ENCODE measurements around the gene MGAT5.

The MGAT5 gene

GRCh38 chr2:134305109-134305491 lies 51.2 kb downstream of the MGAT5 start:
- no peak for DNase-seq (ENCODE audit: low read depth in 2 of 2)

- no peak for DNase-seq (ENCODE audit: low read depth in 2 of 2)
Observed at GRCh38 chr2:134306521-134306920, 52.6 kb downstream of the MGAT5 start.

GRCh38 chr2:134307334-134307733 lies 53.5 kb downstream of the MGAT5 start:
- no peak for DNase-seq (ENCODE audit: low read depth in 2 of 2)

DNA sequence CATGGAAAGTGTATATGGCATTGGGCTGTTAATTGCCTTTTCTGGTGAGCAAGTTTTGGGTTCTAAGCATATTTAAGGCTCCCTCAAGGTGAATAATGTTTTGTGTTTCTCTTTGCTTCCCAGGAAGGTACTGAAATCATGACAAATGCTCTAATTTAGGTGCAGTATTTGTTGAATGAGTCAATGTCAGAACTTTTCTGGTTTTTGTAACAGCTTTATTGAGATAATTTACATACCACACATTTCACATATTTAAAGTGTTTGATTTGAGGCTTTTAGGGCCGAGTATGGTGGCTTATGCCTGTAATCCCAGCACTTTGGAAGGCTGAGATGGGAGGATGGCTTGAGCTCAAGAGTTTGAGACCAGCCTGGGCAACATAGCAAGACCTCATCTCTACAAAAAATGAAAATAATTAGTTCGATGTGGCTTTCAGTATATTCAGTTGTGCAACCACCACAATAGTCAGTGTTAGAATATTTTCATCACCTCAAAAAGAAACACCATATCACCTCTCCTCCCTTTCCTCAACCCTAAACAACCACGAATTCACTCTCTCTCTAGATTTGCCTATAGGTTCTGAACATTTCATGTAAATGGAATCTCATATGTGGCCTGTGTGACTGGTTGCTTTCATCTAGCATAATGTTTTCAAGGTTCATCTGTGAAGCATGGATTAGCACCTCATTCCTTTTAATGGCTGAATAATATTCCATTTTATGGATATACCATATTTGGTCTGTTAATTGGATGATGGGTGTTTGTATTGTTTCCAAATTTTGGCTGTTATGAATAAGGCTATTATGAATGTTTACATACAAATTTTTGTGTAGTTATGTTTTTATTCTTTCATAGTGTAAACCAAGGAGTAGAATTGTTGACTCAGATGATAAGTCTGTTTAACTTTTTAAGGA lies 54.9 kb downstream of the MGAT5 start:
- DNase-seq (ENCODE audit: low read depth in 2 of 2): no peak

DNA sequence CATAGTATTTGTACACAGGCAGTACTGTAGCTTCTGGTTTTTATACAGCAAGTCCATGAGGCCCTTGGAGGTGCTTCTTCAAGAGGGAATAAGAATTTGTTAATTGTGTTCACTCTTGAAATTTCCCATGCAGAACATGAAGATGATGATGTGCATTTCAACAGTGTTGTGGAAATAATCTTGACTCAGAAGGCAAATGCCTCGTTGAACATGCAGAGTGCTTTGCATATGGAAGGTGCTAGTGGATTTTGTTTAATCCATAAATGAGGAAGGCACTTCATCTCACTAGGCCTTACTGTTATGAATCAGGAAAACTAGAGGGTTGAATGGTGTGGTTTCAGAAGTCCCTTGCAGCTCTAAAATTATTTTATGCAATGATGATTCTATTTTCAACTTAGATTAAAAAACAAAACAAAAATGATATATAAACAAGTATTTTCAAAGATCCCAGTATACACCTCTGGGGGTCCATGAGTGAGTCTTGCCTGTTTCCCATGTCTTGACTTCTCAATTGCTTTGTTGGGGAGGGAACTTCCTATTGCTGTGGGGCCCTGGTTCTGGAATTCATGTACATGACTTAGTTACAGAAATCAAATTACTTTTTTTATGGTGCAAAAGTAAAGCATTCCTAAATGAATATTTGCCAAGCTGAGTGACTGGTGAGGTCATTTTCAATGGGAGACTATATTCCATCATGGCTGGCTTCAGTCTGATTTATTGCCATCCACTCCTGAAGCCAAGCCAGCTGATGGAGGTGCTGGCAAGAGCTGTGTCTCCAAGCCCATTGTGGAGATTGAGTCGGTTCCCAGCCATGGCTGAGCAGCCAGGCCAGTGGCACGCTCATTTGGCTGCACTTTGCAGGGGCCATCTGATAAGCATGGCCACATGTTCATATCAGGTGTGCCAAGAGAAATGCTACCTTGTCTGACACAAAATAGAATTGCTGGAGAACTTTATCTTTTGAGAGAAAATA lies 56.5 kb downstream of the MGAT5 start:
- no peak for DNase-seq (ENCODE audit: low read depth in 2 of 2)

- DNase-seq (ENCODE audit: low read depth in 2 of 2): no peak
Observed at GRCh38 chr2:134312482-134312881, 58.6 kb downstream of the MGAT5 start.

GRCh38 chr2:134314202-134314601 lies 60.3 kb downstream of the MGAT5 start:
- no peak for DNase-seq (ENCODE audit: low read depth in 2 of 2)

GRCh38 chr2:134314681-134315368 lies 61.0 kb downstream of the MGAT5 start:
- no peak for DNase-seq (ENCODE audit: low read depth in 2 of 2)

DNA sequence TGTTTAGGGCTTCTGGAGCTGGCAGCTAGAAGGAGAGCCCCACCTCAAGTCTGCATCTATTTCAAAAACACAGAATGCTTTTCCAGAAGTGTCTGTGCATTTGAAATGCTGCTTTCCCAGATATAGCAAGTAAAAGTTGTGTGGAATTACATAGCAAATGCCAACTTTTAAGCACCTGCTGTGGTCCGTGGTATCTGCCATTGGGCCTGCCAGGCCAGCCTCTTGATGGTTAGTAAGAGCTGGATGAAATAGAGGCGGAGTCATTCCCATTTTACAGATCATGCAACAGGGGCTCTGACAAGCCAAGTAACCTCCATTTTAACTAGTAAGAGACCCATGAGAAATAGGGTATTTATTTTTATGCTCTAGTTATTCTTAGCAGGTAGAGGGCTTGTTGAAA lies 61.6 kb downstream of the MGAT5 start:
- no peak for DNase-seq (ENCODE audit: low read depth in 2 of 2)

DNA sequence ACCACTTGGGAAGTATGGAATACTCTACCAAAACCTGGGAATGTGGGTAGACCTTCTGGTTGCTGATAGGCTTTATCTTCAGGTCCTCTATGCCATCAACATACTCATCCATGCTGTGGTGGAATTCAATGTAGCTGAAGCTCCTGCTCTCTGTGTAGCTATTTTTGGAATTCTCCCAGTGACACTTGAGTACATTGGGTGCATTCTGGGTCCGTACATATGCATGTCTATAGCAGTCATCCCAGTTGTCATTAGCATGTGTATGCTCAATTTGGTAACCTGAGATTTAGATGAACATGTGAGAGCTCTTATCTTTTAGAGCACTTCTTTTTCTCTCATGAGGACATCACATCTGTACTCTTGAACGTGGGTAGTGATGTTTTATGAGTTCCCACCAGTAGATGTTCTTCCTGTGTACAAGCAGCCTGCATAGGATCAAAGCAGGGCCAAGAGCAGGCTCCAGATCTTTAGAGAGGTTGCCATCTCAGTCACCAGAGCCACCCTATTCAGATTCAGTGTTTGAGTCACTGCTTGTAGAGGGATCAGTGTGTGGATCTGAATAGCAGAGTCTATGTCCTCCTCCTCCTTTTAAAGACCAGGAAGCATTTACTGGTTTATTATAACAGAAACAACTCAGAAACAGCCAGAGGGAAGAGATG lies 65.9 kb downstream of the MGAT5 start:
- DNase-seq (ENCODE audit: low read depth in 2 of 2): no peak

DNA sequence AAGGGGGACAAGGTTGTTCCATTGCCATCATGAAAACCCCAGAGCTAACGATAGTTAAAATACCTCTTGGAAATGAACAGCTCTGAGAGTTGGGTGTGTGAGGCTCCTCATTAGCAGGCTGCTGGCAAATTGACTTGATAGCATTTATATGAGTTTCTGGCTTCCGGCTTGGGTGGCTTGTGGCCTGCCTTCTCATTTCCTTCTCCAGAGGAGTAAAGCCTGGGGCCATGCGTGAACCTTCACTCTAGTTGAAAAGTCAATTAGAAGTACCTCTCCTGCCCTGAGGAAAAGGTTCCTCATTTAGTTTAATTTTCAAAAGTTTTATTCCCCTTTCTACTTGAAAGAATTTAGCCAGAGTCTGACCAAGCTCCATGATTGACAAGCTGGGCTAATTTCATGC lies 67.1 kb downstream of the MGAT5 start:
- peak; percentile 2 to 6 for DNase-seq (ENCODE audit: low read depth in 2 of 2)

DNA sequence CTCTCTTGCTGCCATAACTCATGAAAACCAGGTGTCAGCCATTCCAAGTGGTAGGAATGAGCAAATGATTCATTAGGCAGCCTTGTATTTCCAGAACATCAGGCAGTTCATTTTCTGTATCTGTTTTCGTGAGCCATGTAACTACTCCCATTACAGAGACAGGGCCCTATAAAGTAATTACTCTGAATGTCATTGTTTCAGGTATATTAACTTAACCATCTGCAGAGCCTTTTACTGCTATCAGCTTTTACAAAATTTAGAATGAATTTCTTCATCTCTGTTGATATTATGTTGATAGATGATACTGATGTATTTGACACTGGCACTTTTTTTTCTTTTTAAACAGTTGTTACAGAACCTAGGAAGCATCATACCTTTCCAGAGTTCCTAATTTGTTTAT lies 69.9 kb downstream of the MGAT5 start:
- no peak for DNase-seq (ENCODE audit: low read depth in 2 of 2)

DNA sequence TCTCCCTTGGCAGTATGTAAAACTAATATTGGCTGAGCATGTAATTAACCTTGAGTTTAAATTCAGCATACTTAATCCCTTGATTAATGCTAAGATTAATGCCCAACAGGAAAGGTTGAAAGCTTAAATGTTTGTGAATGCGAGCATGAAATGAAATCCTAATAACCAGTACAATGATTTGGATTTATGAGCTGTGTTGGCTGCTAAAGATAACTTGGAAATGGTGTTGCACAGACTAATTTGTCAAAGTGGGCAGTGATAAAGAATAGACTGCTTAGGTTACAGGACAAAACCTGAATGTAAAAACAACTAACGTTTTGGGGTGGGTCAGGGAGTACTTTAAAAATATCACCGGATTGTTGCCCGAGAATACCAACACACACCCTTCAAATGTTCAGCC lies 70.6 kb downstream of the MGAT5 start:
- no peak for DNase-seq (ENCODE audit: low read depth in 2 of 2)

DNA sequence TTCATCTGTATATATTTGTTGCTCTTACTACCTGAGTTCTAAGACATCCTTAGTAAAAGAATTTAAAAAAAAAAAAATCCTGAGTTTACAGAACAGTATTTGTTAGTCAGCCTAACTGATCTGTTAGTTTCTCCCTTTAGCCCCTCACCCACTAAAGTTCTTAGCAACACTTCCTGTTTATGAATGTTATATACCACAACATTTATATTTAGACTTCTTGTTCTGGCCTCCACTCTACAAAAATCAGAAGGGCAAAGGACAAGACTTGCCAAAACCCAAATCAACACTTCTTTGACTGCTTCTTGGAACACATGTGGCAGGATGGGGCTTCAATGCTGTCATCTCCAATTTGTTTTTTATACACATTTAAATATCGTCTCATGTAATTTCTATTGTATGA lies 71.1 kb downstream of the MGAT5 start:
- DNase-seq (ENCODE audit: low read depth in 2 of 2): no peak

DNA sequence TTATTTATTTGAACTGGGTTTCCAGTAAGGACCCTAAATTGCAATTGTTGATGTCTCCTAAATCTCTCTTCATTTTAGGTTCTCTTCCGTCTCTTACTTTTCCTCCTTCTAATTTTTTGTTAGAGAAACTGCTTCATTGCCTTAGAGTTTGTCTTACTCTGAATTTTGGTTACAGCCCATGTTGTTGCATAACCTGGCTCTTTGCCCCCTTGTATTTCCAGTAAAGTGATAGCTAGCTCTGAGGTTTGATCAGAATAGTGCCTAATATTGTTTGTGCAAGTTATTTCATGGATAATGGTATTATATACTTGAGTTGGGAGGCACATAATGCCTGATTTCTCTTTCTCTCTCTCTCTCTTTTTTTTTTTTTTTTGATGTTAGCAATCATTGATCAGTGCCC lies 71.8 kb downstream of the MGAT5 start:
- DNase-seq (ENCODE audit: low read depth in 2 of 2): no peak

DNA sequence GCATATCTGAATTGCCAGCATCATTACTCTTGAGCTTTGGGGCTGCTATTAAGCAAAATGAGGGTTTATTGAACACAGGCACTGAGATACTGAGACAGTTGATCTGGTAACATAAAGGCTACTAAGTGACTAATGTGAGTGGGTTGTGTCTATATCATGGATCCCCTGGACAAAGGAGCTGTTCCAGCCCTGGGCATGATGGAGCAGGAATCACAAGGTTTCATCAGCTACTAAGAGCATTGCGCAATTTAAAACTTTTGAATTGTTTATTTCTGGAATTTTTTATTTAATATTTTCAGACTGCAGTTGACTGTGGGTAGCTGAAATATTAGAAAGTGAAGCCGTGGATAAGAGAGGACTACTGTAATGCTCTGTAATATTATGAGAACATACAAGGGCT lies 73.5 kb downstream of the MGAT5 start:
- no peak for DNase-seq (ENCODE audit: low read depth in 2 of 2)

DNA sequence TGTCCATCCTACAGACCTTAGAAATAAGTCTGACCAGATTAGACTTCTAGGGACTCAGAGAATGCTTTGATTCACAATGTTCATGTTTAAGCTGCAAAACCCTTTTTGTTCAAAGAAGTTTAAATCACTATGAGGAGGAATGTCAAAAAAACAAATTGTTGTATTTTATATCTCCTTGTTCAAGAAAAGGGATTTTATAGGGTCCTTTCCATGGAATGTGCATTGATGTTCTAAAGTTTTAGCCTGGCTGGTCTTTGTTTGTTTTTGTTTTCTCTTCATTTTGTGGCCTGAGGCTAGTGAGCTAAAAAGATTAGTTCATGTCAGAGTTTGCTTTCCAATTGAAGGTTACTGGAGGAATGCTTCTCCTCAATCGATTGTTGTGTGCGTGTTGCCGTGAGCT lies 77.2 kb downstream of the MGAT5 start:
- no peak for DNase-seq (ENCODE audit: low read depth in 2 of 2)

DNA sequence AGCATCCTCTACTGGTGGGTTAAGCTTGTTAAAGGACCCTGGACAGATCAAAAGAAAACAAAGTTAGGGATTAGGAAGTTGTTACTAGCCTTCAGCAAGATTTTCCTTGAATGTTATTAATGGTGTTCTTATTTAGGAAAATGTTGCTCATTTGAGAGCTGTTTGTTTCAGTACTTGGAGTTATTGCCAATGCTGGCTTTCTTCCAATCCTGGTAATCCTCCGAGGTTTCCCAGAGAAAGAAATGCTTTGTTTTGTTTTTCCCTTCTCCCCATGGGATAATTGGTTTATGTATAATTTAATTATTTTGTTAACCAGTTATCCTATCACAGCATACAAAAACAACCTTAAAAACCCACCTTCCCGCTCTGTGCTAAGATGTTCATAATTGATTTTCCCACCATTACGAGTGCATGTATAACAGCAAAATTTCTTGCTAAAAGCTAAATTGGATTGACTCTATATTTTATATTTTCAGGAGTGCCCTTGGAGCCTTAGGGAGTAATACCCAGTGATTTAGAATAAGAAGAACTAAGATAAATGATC lies 79.8 kb downstream of the MGAT5 start:
- no peak for DNase-seq (ENCODE audit: low read depth in 2 of 2)

DNA sequence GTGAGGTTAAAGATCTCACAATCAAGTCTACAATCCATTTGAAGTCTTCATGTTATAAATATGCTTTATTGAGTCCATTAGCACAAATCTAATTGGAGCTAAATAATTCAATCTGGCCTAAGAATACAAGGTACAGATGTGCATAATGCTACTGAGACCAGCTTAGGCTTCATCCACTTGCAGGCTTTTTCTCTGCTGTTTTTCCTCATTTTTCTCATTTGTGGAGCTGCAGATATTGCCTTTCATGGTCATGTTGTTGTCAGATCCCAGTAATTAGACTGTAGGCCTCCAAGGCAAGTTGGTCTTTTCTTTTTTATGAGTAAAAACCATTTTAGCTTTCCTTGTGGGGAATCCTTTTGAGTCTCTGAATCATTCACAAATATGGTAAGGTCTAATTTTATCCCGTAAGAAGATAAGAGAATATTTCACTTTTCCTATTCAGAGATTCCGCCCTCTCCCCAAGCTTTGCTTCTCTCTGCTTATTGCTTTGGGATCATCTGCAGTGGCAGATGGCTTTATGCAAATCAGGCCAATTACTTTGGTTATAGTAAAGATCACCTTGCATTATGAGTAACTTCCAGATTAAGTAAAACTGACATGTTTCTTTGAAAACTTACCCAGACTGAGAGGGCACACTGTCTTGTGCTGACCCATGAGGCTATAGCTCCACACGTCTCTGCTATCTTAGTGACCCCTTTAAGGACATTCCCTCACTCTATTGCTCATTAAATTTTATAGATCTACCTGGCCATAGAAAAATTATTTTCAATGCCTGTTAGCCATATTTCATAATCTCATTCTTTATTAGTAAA lies 80.9 kb downstream of the MGAT5 start:
- no peak for DNase-seq (ENCODE audit: low read depth in 2 of 2)

GRCh38 chr2:134335601-134336000 lies 81.7 kb downstream of the MGAT5 start:
- DNase-seq (ENCODE audit: low read depth in 2 of 2): no peak

Data from activated CD8-positive, alpha-beta memory T cell treated with anti-CD3 and anti-CD28 coated beads for 4 hours (primary cell).